DOHH2 (cell line): ENCODE measurements around the gene KIF25.
"Not testable (repeated sequence)": the region's sequence is repeated elsewhere in the genome, so short reads cannot be mapped to it uniquely, and the experiment has no call there.

ENCODE experiments used
- EZH2phosphoT487 ChIP-seq: fragments of 200-600 bp; sonication (generic); IDR thresholded peaks from 2 replicates; pipeline ENCODE4 v1.6.1; 2017; ENCODE audit warnings: borderline replicate concordance, mild to moderate bottlenecking, antibody characterized with exemption, low read length, moderate library complexity, mixed read lengths
- TF ChIP-seq, protein P1 (sequence below): fragments of 200-600 bp; sonication (generic); IDR thresholded peaks from one replicate; pipeline ENCODE4 v1.5.1; 2014; ENCODE audit warnings: antibody characterized with exemption, mild to moderate bottlenecking, low read depth, low read length; ENCODE audit not compliant: poor library complexity, severe bottlenecking

DNA sequence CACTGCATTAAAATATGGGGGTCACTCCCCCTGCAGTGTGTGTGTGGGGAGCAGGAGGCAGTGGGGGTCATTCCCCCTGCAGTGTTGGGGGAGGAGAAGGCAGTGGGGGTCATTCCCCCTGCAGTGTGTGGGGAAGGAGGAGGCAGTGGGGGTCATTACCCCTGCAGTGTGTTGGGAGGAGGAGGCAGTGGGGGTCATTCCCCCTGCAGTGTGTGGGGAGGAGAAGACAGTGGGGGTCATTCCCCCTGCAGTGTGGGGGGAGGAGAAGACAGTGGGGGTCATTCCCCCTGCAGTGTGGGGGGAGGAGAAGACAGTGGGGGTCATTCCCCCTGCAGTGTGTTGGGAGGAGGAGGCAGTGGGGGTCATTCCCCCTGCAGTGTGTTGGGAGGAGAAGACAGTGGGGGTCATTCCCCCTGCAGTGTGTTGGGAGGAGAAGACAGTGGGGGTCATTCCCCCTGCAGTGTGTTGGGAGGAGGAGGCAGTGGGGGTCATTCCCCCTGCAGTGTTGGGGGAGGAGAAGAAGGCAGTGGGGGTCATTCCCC, 21.3 kb upstream of the KIF25 start:
- TF ChIP-seq, protein P1, sequence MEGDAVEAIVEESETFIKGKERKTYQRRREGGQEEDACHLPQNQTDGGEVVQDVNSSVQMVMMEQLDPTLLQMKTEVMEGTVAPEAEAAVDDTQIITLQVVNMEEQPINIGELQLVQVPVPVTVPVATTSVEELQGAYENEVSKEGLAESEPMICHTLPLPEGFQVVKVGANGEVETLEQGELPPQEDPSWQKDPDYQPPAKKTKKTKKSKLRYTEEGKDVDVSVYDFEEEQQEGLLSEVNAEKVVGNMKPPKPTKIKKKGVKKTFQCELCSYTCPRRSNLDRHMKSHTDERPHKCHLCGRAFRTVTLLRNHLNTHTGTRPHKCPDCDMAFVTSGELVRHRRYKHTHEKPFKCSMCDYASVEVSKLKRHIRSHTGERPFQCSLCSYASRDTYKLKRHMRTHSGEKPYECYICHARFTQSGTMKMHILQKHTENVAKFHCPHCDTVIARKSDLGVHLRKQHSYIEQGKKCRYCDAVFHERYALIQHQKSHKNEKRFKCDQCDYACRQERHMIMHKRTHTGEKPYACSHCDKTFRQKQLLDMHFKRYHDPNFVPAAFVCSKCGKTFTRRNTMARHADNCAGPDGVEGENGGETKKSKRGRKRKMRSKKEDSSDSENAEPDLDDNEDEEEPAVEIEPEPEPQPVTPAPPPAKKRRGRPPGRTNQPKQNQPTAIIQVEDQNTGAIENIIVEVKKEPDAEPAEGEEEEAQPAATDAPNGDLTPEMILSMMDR = not testable (repeated sequence)
- not testable (repeated sequence) for TF ChIP-seq EZH2phosphoT487
